Neural cell (in vitro differentiated cells): ENCODE data around the gene SAMD7. TPM values are rescaled to one million over a fixed set of nuclear protein-coding genes. Genes with fewer than 3 reads are reported as not detected.

Source experiments
- H2AFZ ChIP-seq: fragments of 200-600, 300-800 bp; sonication (generic), shearing (Covaris generic); 2 replicates; pipeline ENCODE4 v1.6.0; 2014; ENCODE audit warnings: low read depth, mild to moderate bottlenecking, antibody characterized with exemption, low read length, moderate library complexity
- H3F3A ChIP-seq: fragments of 200-600 bp; shearing (Covaris generic); 2 replicates; pipeline ENCODE4 v1.6.1; 2016; ENCODE audit warnings: mild to moderate bottlenecking, moderate library complexity, mixed read lengths, antibody characterized with exemption, low read length; ENCODE audit not compliant: insufficient read depth, poor library complexity, severe bottlenecking
- H3K27ac ChIP-seq: fragments of 200-600, 300-800 bp; sonication (generic), shearing (Covaris generic); 2 replicates; pipeline ENCODE4 v1.5.1; 2014; ENCODE audit warnings: mild to moderate bottlenecking, low read length, moderate library complexity
- H3K27me3 ChIP-seq: fragments of 300-800, 200-600 bp; sonication (generic), shearing (Covaris generic); 2 replicates; pipeline ENCODE4 v1.6.0; 2014; ENCODE audit warnings: mild to moderate bottlenecking, low read depth, low read length, moderate library complexity; ENCODE audit not compliant: insufficient read depth
- H3K36me3 ChIP-seq: fragments of 300-800, 200-600 bp; sonication (generic), shearing (Covaris generic); 2 replicates; pipeline ENCODE4 v1.5.1; 2014; ENCODE audit warnings: mild to moderate bottlenecking, antibody characterized with exemption, low read length, moderate library complexity; ENCODE audit not compliant: insufficient read depth
- H3K4me2 ChIP-seq: fragments of 300-800, 200-600 bp; sonication (generic), shearing (Covaris generic); 2 replicates; pipeline ENCODE4 v1.6.0; 2014; ENCODE audit warnings: mild to moderate bottlenecking, low read length
- H3K4me3 ChIP-seq: fragments of 300-800, 200-600 bp; sonication (generic), shearing (Covaris generic); 2 replicates; pipeline ENCODE4 v1.5.1; 2014; ENCODE audit warnings: mild to moderate bottlenecking, low read length, moderate library complexity
- H3K79me2 ChIP-seq: fragments of 200-600 bp; shearing (Covaris generic); replicated peaks from 2 replicates; pipeline ENCODE4 v1.6.0; 2014; ENCODE audit warnings: mild to moderate bottlenecking, low read length, moderate library complexity; ENCODE audit not compliant: insufficient read depth
- H3K9ac ChIP-seq: fragments of 300-800, 200-600 bp; sonication (generic), shearing (Covaris generic); 2 replicates; pipeline ENCODE4 v1.6.1; 2016; ENCODE audit warnings: mild to moderate bottlenecking, low read length, mixed read lengths
- H3K9me2 ChIP-seq: fragments of 200-600 bp; shearing (Covaris generic); 2 replicates; pipeline ENCODE4 v1.6.1; 2016; ENCODE audit warnings: mild to moderate bottlenecking, low read length, mixed read lengths; ENCODE audit not compliant: insufficient read depth
- H3K9me3 ChIP-seq: fragments of 200-600, 300-800 bp; sonication (generic), shearing (Covaris generic); 2 replicates; pipeline ENCODE4 v1.6.1; 2016; ENCODE audit warnings: mild to moderate bottlenecking, mixed run types, low read length, moderate library complexity, mixed read lengths
- H4K20me1 ChIP-seq: fragments of 200-600 bp; shearing (Covaris generic); 2 replicates; pipeline ENCODE4 v1.6.1; 2016; ENCODE audit warnings: mild to moderate bottlenecking, mixed run types; ENCODE audit not compliant: insufficient read depth
- CTCF ChIP-seq: fragments of 450-650 bp; IDR thresholded peaks from 2 replicates; pipeline ENCODE4 v1.5.1; 2014; ENCODE audit warnings: antibody characterized with exemption, mild to moderate bottlenecking, moderate library complexity; ENCODE audit not compliant: poor library complexity, severe bottlenecking
- EP300 ChIP-seq: fragments of 450-650 bp; conservative IDR thresholded peaks from 2 replicates; pipeline ENCODE4 v1.6.1; 2014; ENCODE audit warnings: antibody characterized with exemption, mild to moderate bottlenecking, moderate library complexity; ENCODE audit not compliant: poor library complexity, severe bottlenecking
- EZH2 ChIP-seq: fragments of 200-600, 300-800 bp; shearing (Covaris generic), sonication (generic); IDR thresholded peaks from 2 replicates; pipeline ENCODE4 v1.6.1; 2014; ENCODE audit warnings: antibody characterized with exemption, low read length, borderline replicate concordance, mild to moderate bottlenecking; ENCODE audit not compliant: insufficient read depth, poor library complexity, severe bottlenecking
- MXI1 ChIP-seq: fragments of 450-650 bp; conservative IDR thresholded peaks from 2 replicates; pipeline ENCODE4 v1.6.1; 2014; ENCODE audit warnings: antibody characterized with exemption, mild to moderate bottlenecking; ENCODE audit not compliant: poor library complexity, severe bottlenecking
- POLR2AphosphoS5 ChIP-seq: IDR thresholded peaks from 2 replicates; pipeline ENCODE4 v1.6.1; 2012
- RAD21 ChIP-seq: fragments of 450-650 bp; conservative IDR thresholded peaks from 2 replicates; pipeline ENCODE4 v1.6.1; 2014; ENCODE audit warnings: antibody characterized with exemption, mild to moderate bottlenecking, moderate library complexity
- SMC3 ChIP-seq: fragments of 450-650 bp; conservative IDR thresholded peaks from 2 replicates; pipeline ENCODE4 v1.6.1; 2014; ENCODE audit warnings: antibody characterized with exemption, mild to moderate bottlenecking, moderate library complexity; ENCODE audit not compliant: poor library complexity
- TAF1 ChIP-seq: IDR thresholded peaks from 2 replicates; pipeline ENCODE4 v1.6.1; 2012; ENCODE audit warnings: low read depth
- polyA plus RNA-seq: library from polyadenylated mRNA; depleted of rRNA; stranded (reverse); fragments of >200 nt; gene quantifications from 2 replicates; pipeline ENCODE4 v1.2.3, GENCODE V29; 2014
- TF ChIP-seq, protein P1 (sequence below): IDR thresholded peaks from 2 replicates; pipeline ENCODE4 v1.6.1; 2012; ENCODE audit warnings: borderline replicate concordance

SAMD7 gene
- polyA plus RNA-seq, 1 donor from 2014 or later: not detected

GRCh38 chr3:169971522-169971921 lies 60.1 kb downstream of the SAMD7 start:
- Histone ChIP-seq H3K27me3 (no peaks in the 10 kb centered on the region), H3K4me3 (no peak overlapping the region), H3K9me3 (no peaks in the 10 kb centered on the region), H3K27ac (no peak overlapping the region), H2AFZ (no peak overlapping the region), H3K79me2 (peaks cover 91% of the 10 kb centered on the region), H3K9me2 (no peaks in the 10 kb centered on the region), H3K9ac (no peak overlapping the region), H4K20me1 (peaks cover 7% of the 10 kb centered on the region), H3K4me2 (no peak overlapping the region), H3K36me3 (no peaks in the 10 kb centered on the region), H3F3A (no peaks in the 10 kb centered on the region)
- TF ChIP-seq SMC3: no peak
- TF ChIP-seq POLR2AphosphoS5: no peak
- TF ChIP-seq MXI1: no peak
- no peak for TF ChIP-seq EP300
- TF ChIP-seq EZH2: no peak
- TF ChIP-seq, protein P1, sequence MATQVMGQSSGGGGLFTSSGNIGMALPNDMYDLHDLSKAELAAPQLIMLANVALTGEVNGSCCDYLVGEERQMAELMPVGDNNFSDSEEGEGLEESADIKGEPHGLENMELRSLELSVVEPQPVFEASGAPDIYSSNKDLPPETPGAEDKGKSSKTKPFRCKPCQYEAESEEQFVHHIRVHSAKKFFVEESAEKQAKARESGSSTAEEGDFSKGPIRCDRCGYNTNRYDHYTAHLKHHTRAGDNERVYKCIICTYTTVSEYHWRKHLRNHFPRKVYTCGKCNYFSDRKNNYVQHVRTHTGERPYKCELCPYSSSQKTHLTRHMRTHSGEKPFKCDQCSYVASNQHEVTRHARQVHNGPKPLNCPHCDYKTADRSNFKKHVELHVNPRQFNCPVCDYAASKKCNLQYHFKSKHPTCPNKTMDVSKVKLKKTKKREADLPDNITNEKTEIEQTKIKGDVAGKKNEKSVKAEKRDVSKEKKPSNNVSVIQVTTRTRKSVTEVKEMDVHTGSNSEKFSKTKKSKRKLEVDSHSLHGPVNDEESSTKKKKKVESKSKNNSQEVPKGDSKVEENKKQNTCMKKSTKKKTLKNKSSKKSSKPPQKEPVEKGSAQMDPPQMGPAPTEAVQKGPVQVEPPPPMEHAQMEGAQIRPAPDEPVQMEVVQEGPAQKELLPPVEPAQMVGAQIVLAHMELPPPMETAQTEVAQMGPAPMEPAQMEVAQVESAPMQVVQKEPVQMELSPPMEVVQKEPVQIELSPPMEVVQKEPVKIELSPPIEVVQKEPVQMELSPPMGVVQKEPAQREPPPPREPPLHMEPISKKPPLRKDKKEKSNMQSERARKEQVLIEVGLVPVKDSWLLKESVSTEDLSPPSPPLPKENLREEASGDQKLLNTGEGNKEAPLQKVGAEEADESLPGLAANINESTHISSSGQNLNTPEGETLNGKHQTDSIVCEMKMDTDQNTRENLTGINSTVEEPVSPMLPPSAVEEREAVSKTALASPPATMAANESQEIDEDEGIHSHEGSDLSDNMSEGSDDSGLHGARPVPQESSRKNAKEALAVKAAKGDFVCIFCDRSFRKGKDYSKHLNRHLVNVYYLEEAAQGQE: no peak
- TF ChIP-seq CTCF: no peak
- TF ChIP-seq TAF1: no peak
- no peak for TF ChIP-seq RAD21

- no peak overlapping the region for H3K27ac ChIP-seq
- no peak overlapping the region for H3K4me2 ChIP-seq
- TF ChIP-seq TAF1 (no peak), RAD21 (no peak)
- H3K9me3 ChIP-seq: no peaks in the 10 kb centered on the region
- no peaks in the 10 kb centered on the region for H3K27me3 ChIP-seq
- H3K36me3 ChIP-seq: peaks cover 7% of the 10 kb centered on the region
- no peak overlapping the region for H3K9ac ChIP-seq
- H4K20me1 ChIP-seq: peaks cover 3% of the 10 kb centered on the region
- H3F3A ChIP-seq: no peaks in the 10 kb centered on the region
- no peaks in the 10 kb centered on the region for H3K9me2 ChIP-seq
- H3K4me3 ChIP-seq: no peak overlapping the region
- H2AFZ ChIP-seq: no peak overlapping the region
- H3K79me2 ChIP-seq: peaks cover 15% of the 10 kb centered on the region
Measured at GRCh38 chr3:169980055-169980454, 68.7 kb downstream of the SAMD7 start.

DNA sequence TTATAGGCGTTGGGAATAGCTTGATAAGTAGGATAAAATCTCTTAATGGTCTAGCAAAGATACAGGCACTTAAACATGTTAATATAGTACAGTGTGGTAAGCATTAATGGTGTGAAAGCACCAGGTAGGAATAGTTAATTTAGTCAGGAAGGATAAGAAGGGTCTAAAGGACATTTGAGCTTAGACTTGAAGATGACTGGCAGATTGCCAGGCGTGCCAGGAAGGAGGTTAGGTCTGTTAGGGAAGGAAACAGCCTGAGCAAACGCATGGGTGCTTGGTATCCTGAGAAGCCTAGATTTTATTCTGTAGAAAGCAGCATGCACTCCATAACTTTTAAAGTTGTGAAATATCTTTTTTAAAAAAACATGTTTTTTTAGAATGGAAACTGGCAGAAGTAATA lies 72.9 kb downstream of the SAMD7 start:
- Histone ChIP-seq H3K36me3 (peaks cover 7% of the 10 kb centered on the region), H3K9ac (no peak overlapping the region), H3K79me2 (no peaks in the 10 kb centered on the region), H3K9me3 (no peaks in the 10 kb centered on the region), H3K27me3 (no peaks in the 10 kb centered on the region), H3K27ac (no peak overlapping the region), H4K20me1 (no peaks in the 10 kb centered on the region), H3F3A (no peaks in the 10 kb centered on the region), H3K4me3 (no peak overlapping the region), H3K9me2 (no peaks in the 10 kb centered on the region), H2AFZ (no peak overlapping the region), H3K4me2 (no peak overlapping the region)
- TF ChIP-seq SMC3: no peak
- no peak for TF ChIP-seq POLR2AphosphoS5
- no peak for TF ChIP-seq EZH2
- TF ChIP-seq CTCF: no peak
- TF ChIP-seq RAD21: no peak
- TF ChIP-seq, protein P1: no peak
- TF ChIP-seq TAF1: no peak
- TF ChIP-seq MXI1: no peak
- no peak for TF ChIP-seq EP300
